OCI-LY1 (cell line): ENCODE measurements around the gene ANTXR1.
"Not testable (repeated sequence)": the region's sequence is repeated elsewhere in the genome, so short reads cannot be mapped to it uniquely, and the experiment has no call there.

Experiments used
- CTCF ChIP-seq: fragments of 200-600 bp; sonication (generic), shearing (Covaris generic); IDR thresholded peaks from 2 replicates; pipeline ENCODE4 v1.5.1; 2017; ENCODE audit warnings: mild to moderate bottlenecking, antibody characterized with exemption, low read length, moderate library complexity, mixed read lengths
- EZH2 ChIP-seq: fragments of 200-600 bp; sonication (generic), shearing (Covaris generic); IDR thresholded peaks from 2 replicates; pipeline ENCODE4 v1.8.0; 2017; ENCODE audit warnings: borderline replicate concordance, mixed run types, mild to moderate bottlenecking, antibody characterized with exemption, low read length, moderate library complexity, mixed read lengths

- not testable (repeated sequence) for TF ChIP-seq EZH2, CTCF
Measured at GRCh38 chr2:69230946-69231345, 218.0 kb downstream of the ANTXR1 start.
